H1 (cell line): ENCODE measurements around the gene PRKAR1B. TPM values are rescaled to one million over a fixed set of nuclear protein-coding genes. Genes with fewer than 3 reads are reported as not detected.

Experiments
- CTCF ChIA-PET: fragments of 300-600 bp; sonication (Branson Sonifier 250); formaldehyde crosslinking; loops from one replicate; lab custom pipeline; 2021; ENCODE audit not compliant: partially characterized antibody; lab: Charles Lee
- POLR2A ChIA-PET: fragments of 300-600 bp; sonication (Branson Sonifier 250); formaldehyde crosslinking; loops from one replicate; lab custom pipeline; 2021; ENCODE audit warnings: inconsistent platforms; ENCODE audit not compliant: partially characterized antibody; lab: Charles Lee
- DNase-seq, 2 experiments: peaks; one replicate each; pipeline versions ENCODE4 v3.0.0 to v3.0.0-alpha.2; 2010 to 2022; ENCODE audit warnings: low spot score in 2 of 2, low read depth in 1 of 2, mixed read lengths in 1 of 2
- FAIRE-seq: peaks from 2 replicates; lab custom pipeline; 2011; peaks lifted over from hg19 to GRCh38; lab: Jason Lieb, UNC
- H2AFZ ChIP-seq: 2 replicates; pipeline ENCODE4 v1.8.1; 2012; ENCODE audit warnings: low read length, inconsistent platforms
- H2AK5ac ChIP-seq: 2 replicates; pipeline ENCODE4 v1.6.1; 2013; ENCODE audit warnings: low read depth, low read length
- H2BK120ac ChIP-seq: replicated peaks from 2 replicates; pipeline ENCODE3; 2013; ENCODE audit warnings: low read depth, low read length, inconsistent platforms
- H2BK12ac ChIP-seq: 2 replicates; pipeline ENCODE4 v1.6.1; 2013; ENCODE audit warnings: low read depth, low read length
- H2BK15ac ChIP-seq: 2 replicates; pipeline ENCODE4 v1.6.1; 2013; ENCODE audit warnings: low read length
- H2BK20ac ChIP-seq: 2 replicates; pipeline ENCODE4 v1.6.1; 2013; ENCODE audit warnings: low read length
- H2BK5ac ChIP-seq: 2 replicates; pipeline ENCODE4 v1.6.1; 2013; ENCODE audit warnings: low read depth, low read length
- H3K14ac ChIP-seq: 2 replicates; pipeline ENCODE4 v1.6.1; 2013; ENCODE audit warnings: inconsistent platforms; ENCODE audit not compliant: insufficient read length
- H3K18ac ChIP-seq: 2 replicates; pipeline ENCODE4 v1.6.1; 2013; ENCODE audit warnings: low read length; ENCODE audit errors: extremely low read depth
- H3K23ac ChIP-seq: 2 replicates; pipeline ENCODE4 v1.6.1; 2013; ENCODE audit warnings: inconsistent platforms; ENCODE audit not compliant: insufficient read length
- H3K23me2 ChIP-seq: 2 replicates; pipeline ENCODE4 v1.6.1; 2013; ENCODE audit warnings: low read depth, low read length
- H3K27ac ChIP-seq: 2 replicates; pipeline ENCODE4 v1.6.1; 2011; ENCODE audit warnings: low read depth, low read length, inconsistent platforms
- H3K27me3 ChIP-seq, 4 experiments: replicated peaks in 1 of 4; 1 replicate in 1 of 4; 2 replicates in 3 of 4; pipeline versions ENCODE4 v1.6.1 to v1.8.1; 2011 to 2013; ENCODE audit warnings: low read length in 3 of 4, mild to moderate bottlenecking in 3 of 4, inconsistent platforms in 2 of 4, mixed read lengths in 2 of 4, moderate library complexity in 1 of 4; ENCODE audit not compliant: control insufficient read depth in 3 of 4, insufficient read depth in 3 of 4; ENCODE audit errors: extremely low read depth in 1 of 4
- H3K36me3 ChIP-seq, 4 experiments: 2 replicates each; pipeline versions ENCODE4 v1.6.1 to v1.8.1; 2011 to 2013; ENCODE audit warnings: mild to moderate bottlenecking in 4 of 4, low read length in 3 of 4, moderate library complexity in 2 of 4, control low read depth in 1 of 4, inconsistent platforms in 1 of 4; ENCODE audit not compliant: insufficient read depth in 4 of 4, control insufficient read depth in 2 of 4
- H3K4ac ChIP-seq: replicated peaks from 2 replicates; pipeline ENCODE3; 2013; ENCODE audit warnings: low read length, low read depth, mixed read lengths, inconsistent platforms; ENCODE audit not compliant: insufficient read length
- H3K4me1 ChIP-seq, 4 experiments: replicated peaks in 1 of 4; 1 replicate in 1 of 4; 2 replicates in 3 of 4; pipeline versions ENCODE4 v1.6.1 to v1.8.1; 2011 to 2013; ENCODE audit warnings: low read length in 3 of 4, inconsistent platforms in 2 of 4, mixed read lengths in 1 of 4; ENCODE audit not compliant: insufficient read depth in 4 of 4, control insufficient read depth in 3 of 4
- H3K4me2 ChIP-seq, 2 experiments: 2 replicates each; pipeline versions ENCODE4 v1.6.1 to v1.8.1; 2011 to 2013; ENCODE audit warnings: low read depth in 2 of 2, low read length in 2 of 2, control low read depth in 1 of 2, inconsistent platforms in 1 of 2, mild to moderate bottlenecking in 1 of 2; ENCODE audit not compliant: insufficient read depth in 1 of 2
- H3K4me3 ChIP-seq, 4 experiments: fragments of 200-600, 300-600 bp in 1 of 4; sonication (generic), shearing (Covaris generic), sonication (Bioruptor Twin) in 1 of 4; 2 replicates each; pipeline versions ENCODE4 v1.5.1 to v1.8.1; 2011 to 2016; ENCODE audit warnings: low read length in 4 of 4, low read depth in 3 of 4, control low read depth in 2 of 4, inconsistent platforms in 2 of 4, mild to moderate bottlenecking in 2 of 4, mixed read lengths in 1 of 4, moderate library complexity in 1 of 4; ENCODE audit not compliant: insufficient read depth in 2 of 4; ENCODE audit errors: extremely low read depth in 1 of 4
- H3K56ac ChIP-seq: replicated peaks from 2 replicates; pipeline ENCODE3; 2013; ENCODE audit warnings: low read depth, mild to moderate bottlenecking, mixed read lengths, low read length, inconsistent platforms; ENCODE audit not compliant: insufficient read length
- H3K79me1 ChIP-seq: 2 replicates; pipeline ENCODE4 v1.6.1; 2013; ENCODE audit warnings: low read depth, low read length, control low read depth
- H3K79me2 ChIP-seq, 2 experiments: 2 replicates each; pipeline versions ENCODE4 v1.6.1 to v1.8.1; 2012 to 2013; ENCODE audit warnings: low read length in 2 of 2, mild to moderate bottlenecking in 2 of 2, inconsistent platforms in 1 of 2; ENCODE audit not compliant: insufficient read depth in 2 of 2, control insufficient read depth in 1 of 2
- H3K9ac ChIP-seq, 4 experiments: replicated peaks in 1 of 4; 1 replicate in 1 of 4; 2 replicates in 3 of 4; pipeline versions ENCODE4 v1.6.1 to v1.8.1; 2011 to 2013; ENCODE audit warnings: low read depth in 3 of 4, low read length in 3 of 4, control low read depth in 2 of 4, mild to moderate bottlenecking in 2 of 4, moderate library complexity in 2 of 4, inconsistent platforms in 1 of 4; ENCODE audit errors: extremely low read depth in 1 of 4
- H3K9me3 ChIP-seq, 2 experiments: 2 replicates each; pipeline versions ENCODE4 v1.6.1 to v1.8.1; 2012 to 2013; ENCODE audit warnings: mild to moderate bottlenecking in 2 of 2, moderate library complexity in 2 of 2, control low read depth in 1 of 2, inconsistent platforms in 1 of 2, low read depth in 1 of 2, low read length in 1 of 2, mixed read lengths in 1 of 2; ENCODE audit not compliant: insufficient read depth in 2 of 2
- H4K20me1 ChIP-seq, 2 experiments: replicated peaks in 1 of 2; 2 replicates each; pipeline versions ENCODE3 to v1.8.1; 2011 to 2013; ENCODE audit warnings: inconsistent platforms in 2 of 2, low read length in 2 of 2, mild to moderate bottlenecking in 1 of 2; ENCODE audit not compliant: insufficient read depth in 2 of 2, control insufficient read depth in 1 of 2
- H4K5ac ChIP-seq: 2 replicates; pipeline ENCODE4 v1.6.1; 2013; ENCODE audit warnings: low read length, low read depth, mixed read lengths, inconsistent platforms; ENCODE audit not compliant: insufficient read length
- H4K8ac ChIP-seq: 2 replicates; pipeline ENCODE4 v1.8.0; 2013; ENCODE audit warnings: mild to moderate bottlenecking, moderate library complexity, low read length, inconsistent platforms; ENCODE audit not compliant: insufficient read depth; ENCODE audit errors: extremely low read depth
- H4K91ac ChIP-seq: replicated peaks from 2 replicates; pipeline ENCODE3; 2013; ENCODE audit warnings: low read length, mixed read lengths, inconsistent platforms; ENCODE audit not compliant: insufficient read length
- TAF7 ChIP-seq: optimal IDR thresholded peaks from 2 replicates; pipeline ENCODE3; 2011; ENCODE audit warnings: low read depth, mild to moderate bottlenecking, inconsistent platforms, low read length, moderate library complexity, borderline replicate concordance
- WGBS, 2 experiments: shearing (Covaris generic) in 1 of 2; methylation state at CpG; one replicate each; pipeline versions ENCODE4 v1.1.6 to v1.1.7; 2013 to 2015; ENCODE audit warnings: low lambda C conversion rate in 2 of 2, mixed read lengths in 2 of 2, inconsistent platforms in 1 of 2, low coverage in 1 of 2, missing lambda C conversion rate in 1 of 2; ENCODE audit not compliant: insufficient replicate concordance in 2 of 2, insufficient coverage in 1 of 2, insufficient read length in 1 of 2; ENCODE audit errors: extremely low coverage in 1 of 2, missing lambda C conversion rate in 1 of 2; 5-methylcytosine and 5-hydroxymethylcytosine counted together
- polyA plus RNA-seq, 7 experiments: library from polyadenylated mRNA; depleted of rRNA in 3 of 7; stranded (reverse) in 5 of 7; unstranded in 2 of 7; fragments of >200 nt in 5 of 7; fragments of 200-250 nt in 2 of 7; gene quantifications; 1 replicate in 5 of 7; 2 replicates in 1 of 7; 4 replicates in 1 of 7; pipeline versions ENCODE4 v1.2.1 to v1.2.3, GENCODE V29; 2011 to 2013; ENCODE audit warnings: missing spikeins in 2 of 7, mixed read lengths in 2 of 7
- total RNA-seq: library from RNA; stranded (reverse); fragmentation: NEBNext Ultra II Directional; extraction: Animal tissue kit (Norgen Biotek cat#: 25700); gene quantifications from 2 replicates; pipeline ENCODE4 v1.2.1, GENCODE V29; 2021

PRKAR1B gene
- total and polyA plus RNA-seq, 2 of the 8 experiments (the other 6 are each of a cell fraction or from before 2014, with no cell fraction given): 12.3 to 55.7 TPM

DNA sequence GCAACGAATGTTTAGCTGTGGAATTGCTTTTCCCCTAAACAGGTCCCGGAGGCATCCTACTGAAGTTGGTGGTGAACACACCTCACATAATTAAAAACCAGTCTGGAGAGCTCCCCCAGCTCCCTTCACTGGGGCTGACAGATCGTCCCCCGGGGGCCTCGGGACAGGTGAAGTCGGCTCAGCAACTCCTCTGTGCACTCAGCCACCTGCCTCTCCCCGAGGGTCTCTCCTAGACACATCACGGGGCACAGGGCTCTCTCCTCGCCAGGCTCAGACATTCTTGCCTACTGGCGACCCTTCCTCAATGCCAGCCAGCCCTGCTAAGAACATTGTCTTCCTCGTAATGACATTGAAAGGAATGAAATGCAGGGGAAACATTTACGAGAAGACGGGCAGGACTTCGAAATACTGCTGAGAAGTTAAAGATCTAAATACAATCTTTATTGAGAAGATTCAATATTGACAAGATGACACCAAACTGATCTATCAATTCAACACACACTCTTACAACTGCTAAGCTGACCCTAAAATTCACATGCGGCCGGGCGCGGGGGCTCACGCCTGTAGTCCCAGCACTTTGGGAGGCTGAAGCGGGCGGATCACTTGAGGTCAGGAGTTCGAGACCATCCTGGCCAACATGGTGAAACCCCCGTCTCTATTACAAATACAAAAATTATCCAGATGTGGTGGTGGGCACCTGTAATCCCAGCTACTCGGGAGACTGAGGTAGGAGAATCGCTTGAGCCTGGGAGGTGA, 88.6 kb downstream of the PRKAR1B start:
- Histone ChIP-seq H3K4me1 (no peaks in the 10 kb centered on the region), H3K79me1 (no peaks in the 10 kb centered on the region), H2AFZ (no peak overlapping the region), H3K27ac (no peak overlapping the region), H2AK5ac (no peak overlapping the region), H3K14ac (no peak overlapping the region), H4K91ac (no peak overlapping the region), H2BK20ac (no peak overlapping the region), H3K4me2 (no peak overlapping the region), H3K4me3 (no peak overlapping the region), H2BK5ac (no peak overlapping the region), H2BK12ac (no peak overlapping the region), H3K9ac (no peak overlapping the region), H4K20me1 (peaks cover 0 to 3% of the 10 kb centered on the region in 2 experiments), H3K9me3 (no peaks in the 10 kb centered on the region), H3K18ac (no peak overlapping the region), H2BK120ac (no peak overlapping the region), H4K8ac (no peak overlapping the region; the same call in 1 of the 2 replicates), H3K79me2 (peaks cover 0 to 10% of the 10 kb centered on the region in 2 experiments; a peak in 2 of 4 replicates), H3K56ac (no peak overlapping the region), H3K4ac (no peak overlapping the region), H3K23ac (no peak overlapping the region), H2BK15ac (no peak overlapping the region), H3K36me3 (no peaks in the 10 kb centered on the region), H4K5ac (no peak overlapping the region), H3K23me2 (no peaks in the 10 kb centered on the region; the same call in 1 of the 2 replicates), H3K27me3 (no peaks in the 10 kb centered on the region)
- ChIA-PET POLR2A (no interaction called here), CTCF (interaction anchor here (0.9 to 2.7 kb wide), 3 partner anchors 28 to 320 kb away, joined by 3 to 9 read pairs (median 6); no protein-coding TSS in a partner anchor)
- no peak for TF ChIP-seq TAF7
- FAIRE-seq (no peak), DNase-seq (no peak)
- WGBS, 2 experiments: 94% methylated on average over 25 of the region's 25 CpGs; no CpG with 5 or more reads in 1 of the 2 experiments
